ENCODE results near the gene FTO.
A peak's percentile ranks its signal among the peaks of the same experiment; 100 is the strongest.

The FTO gene

DNA sequence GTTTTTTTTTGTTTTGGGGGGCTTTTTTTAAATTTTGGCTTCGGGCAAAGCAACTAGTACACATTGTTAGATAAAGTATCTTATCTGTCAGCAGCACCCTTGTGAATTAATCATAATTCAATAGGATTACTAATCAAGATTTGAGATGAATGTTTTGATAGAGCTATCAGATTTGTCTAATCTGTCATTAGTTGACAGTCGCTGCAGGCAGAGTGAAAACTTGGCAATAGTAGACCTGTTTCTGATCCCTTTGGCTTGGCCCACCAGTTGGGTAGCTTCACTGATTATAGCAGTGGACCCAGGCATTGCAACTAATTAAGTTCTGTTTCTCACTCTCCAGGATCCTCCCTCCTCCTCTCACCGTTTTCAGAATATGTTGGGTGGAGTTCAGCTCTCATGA, 324.0 kb downstream of the FTO start:
- DNase-seq, result no peak

GRCh38 chr16:54030451-54030850, 326.5 kb downstream of the FTO start:
- peak; percentile 86 for DNase-seq

- DNase-seq, result no peak
These were observed 327.3 kb downstream of the FTO start for GRCh38 chr16:54031107-54031760.

DNA sequence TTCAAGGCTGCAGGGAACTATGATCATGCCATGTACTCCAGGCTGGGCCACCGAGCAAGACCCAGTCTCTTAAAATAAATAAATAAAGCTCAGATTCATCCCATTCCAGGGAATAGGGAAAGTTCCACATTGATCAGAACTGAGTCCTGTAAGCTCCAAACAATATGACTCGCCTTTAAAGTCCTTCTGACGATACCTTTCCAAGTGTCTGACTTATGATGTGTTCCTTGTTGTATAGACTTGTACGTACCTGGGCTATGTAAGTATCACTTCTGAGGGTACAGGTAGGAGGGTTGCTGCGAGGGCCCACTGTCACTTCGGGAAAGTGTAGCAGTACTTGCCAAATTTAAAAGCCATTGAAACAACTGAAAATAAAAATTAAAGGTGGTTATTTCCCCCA, 329.8 kb downstream of the FTO start:
- no peak for DNase-seq

GRCh38 chr16:54034684-54035083, 330.7 kb downstream of the FTO start:
- DNase-seq, result no peak

DNA sequence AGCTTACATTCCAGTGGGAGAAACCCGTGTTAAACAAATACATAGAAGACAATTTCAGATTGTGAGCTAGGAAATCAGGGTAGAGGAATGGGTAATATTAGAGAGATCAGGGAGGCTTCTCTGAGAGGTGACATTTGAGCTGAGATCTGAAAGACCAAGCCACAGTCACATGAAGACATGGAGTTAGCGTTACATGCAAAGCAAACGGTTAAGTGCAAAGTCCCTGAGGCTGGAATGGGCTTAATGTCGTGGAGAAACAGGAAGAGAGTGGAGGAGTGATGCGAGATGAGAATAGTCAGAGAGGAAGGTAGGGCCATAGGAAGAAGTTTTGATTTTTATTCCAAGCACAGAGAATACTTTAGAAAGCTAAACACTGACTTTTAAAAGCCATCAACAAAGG, 336.5 kb downstream of the FTO start:
- DNase-seq, result no peak

DNA sequence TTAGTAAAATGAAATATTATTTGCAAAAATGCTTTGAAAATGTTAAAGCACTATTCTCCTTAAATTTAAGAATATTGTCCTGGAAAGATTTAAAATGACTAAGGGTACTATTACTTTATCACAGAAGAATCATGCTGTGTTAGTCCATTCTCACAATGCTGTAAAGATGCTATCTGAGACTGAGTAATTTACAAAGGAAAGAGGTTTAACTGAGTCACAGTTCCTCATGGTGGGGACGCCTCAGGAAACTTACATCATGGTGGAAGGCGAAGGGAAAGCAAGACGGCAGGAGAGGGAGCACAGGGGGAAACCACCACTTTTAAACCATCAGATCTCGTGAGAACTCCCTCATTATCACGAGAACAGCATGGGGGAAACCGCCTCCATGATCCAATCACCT, 337.0 kb downstream of the FTO start:
- DNase-seq, result no peak

- no peak for DNase-seq
These were observed 344.9 kb downstream of the FTO start for GRCh38 chr16:54048586-54049495.

DNA sequence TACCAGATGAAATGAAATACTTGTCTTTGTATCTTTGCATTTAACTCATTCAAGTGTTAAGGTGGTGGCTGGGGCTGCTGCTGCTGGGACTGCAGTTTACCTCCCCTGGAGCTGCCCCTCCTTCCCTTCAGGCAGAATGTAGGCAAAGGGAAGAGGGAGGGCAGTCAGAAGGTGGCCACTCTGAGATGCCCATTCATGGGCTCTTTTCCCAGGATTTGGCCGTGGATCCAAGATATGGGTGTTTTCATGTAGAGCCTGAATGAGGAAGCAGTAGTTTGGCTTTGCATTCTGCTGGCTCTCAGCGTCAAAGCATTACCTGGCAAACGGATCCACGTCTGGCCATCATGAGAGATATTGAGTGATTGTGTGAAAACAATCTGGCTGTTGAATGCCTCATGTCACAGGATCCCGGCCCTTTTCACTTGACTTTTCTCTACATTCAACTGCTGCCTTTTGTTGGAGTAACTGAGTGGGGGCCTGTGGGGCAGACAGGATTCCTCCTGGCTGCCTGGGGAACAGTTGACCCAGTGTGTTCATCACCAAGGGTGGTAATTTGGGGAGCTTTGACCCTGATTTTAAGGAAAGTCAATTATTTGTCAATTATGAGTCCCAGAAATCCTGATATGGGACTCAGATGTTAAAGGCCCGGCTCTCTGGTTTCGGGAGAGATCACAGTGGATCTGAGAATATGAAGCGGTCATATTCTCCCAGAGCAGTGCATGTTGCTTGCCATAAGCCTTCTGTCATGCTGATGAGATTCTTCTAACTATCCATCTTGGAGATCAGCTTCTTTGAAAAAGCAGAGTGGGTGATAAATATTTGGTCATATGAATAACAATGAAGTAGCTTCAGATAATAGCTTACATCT, 345.9 kb downstream of the FTO start:
- DNase-seq, result no peak

DNA sequence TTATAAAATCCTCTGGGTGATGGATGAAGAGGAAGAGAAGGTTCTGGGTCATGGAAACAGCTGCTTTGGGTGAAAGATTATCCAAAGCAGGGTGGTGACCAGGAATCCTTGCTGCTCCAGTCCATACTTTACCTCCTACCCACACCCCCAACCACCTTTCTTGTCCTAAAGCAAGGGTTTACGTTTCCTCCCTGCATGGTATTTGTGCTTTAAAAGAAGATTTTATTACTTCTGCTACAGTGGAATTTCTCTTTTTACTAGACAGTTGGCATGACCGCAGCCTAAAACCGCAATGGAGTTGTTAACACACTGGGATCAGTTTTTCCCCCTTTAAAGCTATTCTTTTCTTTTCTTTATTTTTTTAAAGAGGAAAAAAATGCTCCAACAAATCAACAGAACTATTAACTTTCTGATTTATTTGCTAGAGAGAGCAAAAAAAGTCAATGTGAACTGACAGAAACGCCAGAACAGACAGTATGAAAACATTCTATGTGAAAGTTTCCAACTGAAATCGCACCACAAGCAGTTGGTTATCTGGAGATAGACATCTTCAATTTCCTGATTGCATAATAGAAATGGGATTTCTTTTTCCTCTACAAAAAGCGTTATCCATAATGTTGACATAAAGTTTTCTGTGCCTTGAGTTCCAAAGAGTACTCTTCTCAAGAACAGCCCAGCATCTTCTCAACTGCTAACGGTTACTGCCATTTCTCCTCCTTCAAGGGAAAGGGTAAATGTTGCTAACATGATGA, 346.7 kb downstream of the FTO start:
- no peak for DNase-seq

GRCh38 chr16:54051821-54052220, 347.9 kb downstream of the FTO start:
- no peak for DNase-seq

GRCh38 chr16:54052271-54052670, 348.3 kb downstream of the FTO start:
- no peak for DNase-seq

GRCh38 chr16:54053891-54054820, 350.2 kb downstream of the FTO start:
- DNase-seq, result no peak

GRCh38 chr16:54055191-54055590, 351.2 kb downstream of the FTO start:
- no peak for DNase-seq

DNA sequence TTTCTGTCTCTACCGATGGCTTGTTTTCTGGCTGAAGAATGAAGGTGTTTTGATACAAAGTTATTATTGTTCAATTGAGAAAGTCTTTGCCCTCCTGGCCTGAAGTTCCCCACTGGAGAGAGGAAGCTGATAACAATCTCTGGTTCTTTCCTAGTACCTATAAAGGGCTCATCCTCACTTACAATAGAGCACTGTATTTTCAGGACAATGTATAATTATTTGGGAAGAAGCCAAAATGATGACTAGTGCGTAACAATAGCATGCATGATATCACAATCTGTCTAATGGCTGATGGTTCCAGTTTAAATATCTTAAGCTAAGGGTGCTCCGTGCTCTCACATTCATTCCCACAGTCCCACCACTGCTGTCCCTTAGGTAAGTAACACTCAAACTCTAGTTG, 351.9 kb downstream of the FTO start:
- DNase-seq, result no peak

GRCh38 chr16:54056921-54057320, 353.0 kb downstream of the FTO start:
- DNase-seq, result no peak

DNA sequence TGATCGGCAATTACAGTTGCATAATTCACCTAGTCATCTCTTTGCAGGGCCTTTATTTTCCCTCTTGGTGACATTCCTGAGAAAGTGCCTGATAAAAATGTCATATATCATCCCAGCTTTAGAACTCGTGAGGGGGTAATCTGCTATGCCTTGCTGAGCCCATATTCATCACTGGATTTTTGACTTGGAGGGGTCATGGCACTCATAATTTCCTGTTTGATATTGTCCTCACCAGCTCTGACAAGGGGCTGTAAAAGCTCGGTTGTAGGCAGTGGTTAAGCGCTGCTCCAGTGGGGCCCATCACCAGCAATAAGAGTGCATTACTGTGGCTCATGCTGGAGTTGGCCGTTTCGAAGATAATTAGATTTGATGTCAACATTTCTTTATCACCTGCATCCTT, 355.4 kb downstream of the FTO start:
- no peak for DNase-seq

GRCh38 chr16:54060599-54061421, 356.9 kb downstream of the FTO start:
- no peak for DNase-seq

DNA sequence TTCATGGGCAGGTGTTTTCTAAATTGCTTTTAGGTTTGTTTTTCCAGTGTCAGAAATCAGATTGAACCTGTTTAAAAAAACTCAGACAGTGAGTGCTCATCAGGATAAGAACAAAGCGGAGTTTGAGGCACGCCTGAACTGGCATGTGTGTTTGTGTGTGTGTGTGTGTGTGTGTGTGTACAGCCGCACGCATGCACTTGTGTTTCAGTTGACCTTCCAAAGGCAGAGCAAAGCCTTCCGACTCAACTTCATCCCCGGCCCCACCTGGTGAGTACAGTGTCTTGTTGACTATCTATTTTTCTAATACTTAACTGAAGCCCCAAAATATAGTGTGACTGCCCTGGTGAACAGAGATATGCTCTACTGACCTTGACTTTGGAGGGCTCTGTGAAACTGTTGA, 357.5 kb downstream of the FTO start:
- no peak for DNase-seq

All from DMS53 (cell line).